LNCaP clone FGC (cell line): ENCODE data around the gene POLN.

Source experiments
- DNase-seq: peaks from one replicate; pipeline ENCODE4 v3.0.0-alpha.2; 2011; ENCODE audit warnings: low read depth
- H3K4me3 ChIP-seq: 2 replicates; pipeline ENCODE4 v1.5.1; 2011; ENCODE audit warnings: mild to moderate bottlenecking, low read depth, low read length, control low read depth
- TF ChIP-seq, protein P1 (sequence below): IDR thresholded peaks from 2 replicates; pipeline ENCODE4 v1.5.1; 2012; ENCODE audit warnings: mild to moderate bottlenecking; ENCODE audit not compliant: control insufficient read depth, insufficient read depth; ENCODE audit errors: extremely low read depth

The POLN gene

DNA sequence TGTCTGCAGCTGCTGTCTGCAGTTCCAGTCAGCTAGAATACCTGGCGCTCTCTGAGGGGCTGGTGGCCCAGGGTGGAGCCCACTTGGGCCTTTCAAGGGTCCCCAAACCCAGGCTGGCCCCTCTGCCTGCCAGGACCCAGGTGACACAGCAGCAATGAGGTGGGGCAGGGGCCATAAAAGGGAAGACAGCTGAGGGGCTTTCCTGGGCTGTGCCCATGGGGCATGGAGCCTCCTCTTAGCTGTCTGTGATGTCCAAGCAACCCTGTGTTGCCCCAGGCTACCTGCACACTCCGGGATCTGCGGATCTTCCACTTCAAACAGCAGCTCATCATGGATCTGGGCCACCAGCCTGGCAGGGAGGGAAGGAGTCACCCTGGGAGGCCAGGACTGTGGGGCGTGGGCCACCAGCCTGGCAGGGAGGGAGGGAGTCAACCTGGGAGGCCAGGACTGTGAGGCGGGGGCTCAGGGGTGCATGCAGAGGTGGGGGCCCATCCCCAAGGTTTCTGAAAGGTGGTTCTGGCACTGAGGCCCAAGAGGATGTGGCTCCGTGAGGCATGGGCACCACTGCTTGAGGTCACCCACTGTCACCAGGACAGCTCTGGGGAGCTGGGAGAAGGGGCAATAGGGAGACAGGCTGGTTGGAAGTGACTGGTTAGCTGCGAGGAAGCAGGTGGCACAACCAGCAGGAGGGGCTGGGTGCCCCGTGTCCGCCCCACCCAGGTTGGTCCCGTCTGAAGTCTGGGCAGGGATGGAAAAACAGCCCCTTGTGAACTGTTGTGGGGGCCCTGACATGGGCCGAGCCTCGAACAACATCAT lies 166.5 kb downstream of the POLN start:
- DNase-seq, result no peak
- no peak overlapping the region for H3K4me3 ChIP-seq
- TF ChIP-seq, protein P1, sequence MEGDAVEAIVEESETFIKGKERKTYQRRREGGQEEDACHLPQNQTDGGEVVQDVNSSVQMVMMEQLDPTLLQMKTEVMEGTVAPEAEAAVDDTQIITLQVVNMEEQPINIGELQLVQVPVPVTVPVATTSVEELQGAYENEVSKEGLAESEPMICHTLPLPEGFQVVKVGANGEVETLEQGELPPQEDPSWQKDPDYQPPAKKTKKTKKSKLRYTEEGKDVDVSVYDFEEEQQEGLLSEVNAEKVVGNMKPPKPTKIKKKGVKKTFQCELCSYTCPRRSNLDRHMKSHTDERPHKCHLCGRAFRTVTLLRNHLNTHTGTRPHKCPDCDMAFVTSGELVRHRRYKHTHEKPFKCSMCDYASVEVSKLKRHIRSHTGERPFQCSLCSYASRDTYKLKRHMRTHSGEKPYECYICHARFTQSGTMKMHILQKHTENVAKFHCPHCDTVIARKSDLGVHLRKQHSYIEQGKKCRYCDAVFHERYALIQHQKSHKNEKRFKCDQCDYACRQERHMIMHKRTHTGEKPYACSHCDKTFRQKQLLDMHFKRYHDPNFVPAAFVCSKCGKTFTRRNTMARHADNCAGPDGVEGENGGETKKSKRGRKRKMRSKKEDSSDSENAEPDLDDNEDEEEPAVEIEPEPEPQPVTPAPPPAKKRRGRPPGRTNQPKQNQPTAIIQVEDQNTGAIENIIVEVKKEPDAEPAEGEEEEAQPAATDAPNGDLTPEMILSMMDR, result no peak

DNA sequence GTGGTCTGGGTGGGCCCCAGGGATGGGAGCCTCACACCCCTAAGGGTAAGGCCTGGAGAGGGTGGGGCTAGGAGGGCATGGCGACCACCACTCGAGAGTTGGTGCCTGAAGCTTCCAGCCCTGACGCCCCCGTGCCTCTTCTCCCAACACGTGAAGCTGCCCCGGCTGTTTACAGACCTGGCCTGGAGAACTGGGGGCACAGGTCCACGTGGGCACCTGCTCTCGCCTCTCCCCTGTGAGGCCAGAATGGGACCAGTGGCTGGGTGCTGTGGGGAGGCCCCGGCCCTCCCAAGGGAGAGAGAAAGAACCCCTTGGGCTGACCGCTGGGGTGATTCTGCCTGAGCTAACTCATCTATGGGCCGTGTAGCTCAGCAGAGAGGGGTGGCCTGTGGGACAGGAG lies 167.3 kb downstream of the POLN start:
- TF ChIP-seq, protein P1, result no peak
- no peak for DNase-seq
- no peak overlapping the region for H3K4me3 ChIP-seq

DNA sequence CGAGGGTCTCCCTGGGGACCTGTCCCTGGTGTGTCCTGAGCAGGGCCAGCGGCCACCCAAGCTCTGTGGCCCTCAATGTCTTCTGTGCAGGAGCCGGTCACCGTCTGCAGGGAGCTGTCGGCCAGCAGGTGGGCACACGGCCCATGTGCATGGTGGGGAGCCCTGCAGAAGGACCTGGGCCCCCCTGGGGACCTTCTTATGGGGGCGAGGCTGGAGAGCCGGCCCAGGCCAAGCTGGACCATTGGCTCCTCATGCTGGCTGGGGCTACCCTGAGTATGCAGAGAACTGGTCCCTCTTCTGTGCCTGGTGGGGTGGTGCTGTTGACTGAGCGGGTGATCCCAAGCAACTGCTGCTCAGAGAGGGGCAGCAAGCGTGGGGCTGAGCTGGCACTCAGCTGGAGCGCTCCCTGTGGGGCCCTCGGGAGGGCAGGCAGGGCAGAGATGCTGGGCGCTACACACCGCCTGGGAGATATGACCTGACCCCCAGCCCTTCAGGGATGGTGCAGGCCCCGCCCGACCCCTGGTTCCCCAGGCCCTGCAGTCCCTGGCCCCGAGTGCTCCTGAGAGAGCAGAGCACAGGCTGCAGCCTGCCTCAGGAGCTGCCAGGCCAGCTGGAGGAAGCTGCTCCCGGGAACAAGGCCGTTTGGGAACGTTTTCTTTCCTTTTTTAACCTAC lies 168.0 kb downstream of the POLN start:
- no peak overlapping the region for H3K4me3 ChIP-seq
- TF ChIP-seq, protein P1, result no peak
- DNase-seq, result no peak

DNA sequence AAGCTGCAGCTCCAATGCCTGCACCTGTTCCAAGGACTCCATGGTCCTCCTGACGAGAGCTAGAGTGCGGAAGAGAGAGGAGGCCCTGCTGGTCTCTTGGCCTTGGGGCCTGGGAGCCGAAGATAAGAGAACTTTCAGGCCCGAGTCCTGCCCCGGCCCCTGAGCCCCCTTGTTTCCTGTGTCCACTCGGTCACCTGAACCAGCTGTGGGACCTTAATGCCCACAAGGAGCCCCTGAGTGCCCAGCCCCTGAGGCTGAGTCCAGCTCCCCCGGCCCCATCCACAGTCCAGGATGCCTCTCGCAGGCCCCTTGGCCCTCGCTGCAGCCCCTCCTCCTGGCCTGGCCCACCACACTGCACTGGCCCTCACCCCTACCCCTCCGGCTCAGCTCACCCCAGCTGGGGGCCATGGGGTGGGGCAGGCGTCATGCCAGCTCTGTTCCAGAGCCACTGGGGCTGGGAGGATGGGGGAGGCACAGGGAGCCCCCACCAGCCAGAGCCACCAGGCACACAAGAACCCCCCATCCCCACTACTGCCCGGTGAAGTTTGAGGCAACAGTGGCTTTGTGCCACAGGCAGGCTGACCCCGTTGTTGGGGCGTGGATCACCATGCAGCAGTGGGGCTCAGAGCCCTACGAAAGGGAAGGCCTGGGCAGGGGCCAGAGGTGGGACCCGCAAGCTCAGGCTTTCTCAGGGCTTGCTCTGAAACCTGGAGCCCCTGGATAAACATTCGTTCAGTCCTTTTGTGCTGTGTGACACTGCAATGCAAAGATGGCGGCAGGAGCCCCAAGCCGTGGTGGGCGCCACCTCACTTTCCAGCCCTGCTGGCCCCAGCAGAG lies 168.7 kb downstream of the POLN start:
- no peak overlapping the region for H3K4me3 ChIP-seq
- no peak for DNase-seq
- TF ChIP-seq, protein P1, result no peak

DNA sequence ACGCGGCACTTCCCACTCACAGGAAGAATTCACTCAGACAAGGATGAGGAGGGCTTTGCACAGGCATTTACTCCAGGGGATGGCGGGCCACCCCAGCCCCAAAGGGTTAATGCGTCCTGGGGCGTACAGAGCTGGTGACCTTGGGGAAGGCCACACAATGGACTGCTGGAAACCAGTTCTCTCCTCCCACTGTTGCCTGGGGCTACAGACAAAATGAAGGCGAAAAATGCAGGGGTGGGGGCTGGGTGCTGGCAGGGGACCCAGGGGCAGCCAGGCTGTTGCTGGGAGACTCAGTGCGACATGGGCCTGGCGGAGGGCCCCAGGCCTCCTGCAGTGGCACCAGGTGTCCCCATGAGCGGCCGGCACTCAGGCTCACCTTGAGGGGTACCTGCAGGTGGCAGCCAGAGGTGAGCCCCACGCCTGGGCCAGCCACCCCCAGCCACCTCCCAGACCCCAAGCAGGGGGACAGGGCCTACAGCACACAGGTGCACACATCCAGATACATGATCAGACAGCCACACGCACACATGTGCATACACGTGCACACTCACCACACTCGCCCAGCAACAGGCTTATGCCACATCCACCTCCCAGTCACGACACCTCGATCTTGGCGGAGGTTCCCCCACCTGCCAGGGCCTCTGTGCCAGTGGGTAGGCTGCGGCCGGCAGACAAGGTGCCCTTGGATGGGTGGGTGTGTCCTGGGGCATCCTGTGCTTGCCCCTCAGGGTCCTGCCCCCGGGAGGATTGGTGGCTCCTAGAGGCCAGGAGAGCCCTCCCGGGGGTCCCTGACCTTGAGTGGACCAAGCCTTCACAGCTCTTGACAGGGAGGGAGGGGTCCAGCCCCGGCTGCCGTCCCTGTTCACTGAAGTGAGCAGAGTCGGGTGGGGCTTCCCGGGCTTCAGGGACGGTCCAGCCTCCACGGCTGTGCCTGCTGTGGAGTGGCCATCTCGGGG lies 169.7 kb downstream of the POLN start:
- TF ChIP-seq, protein P1, result no peak
- DNase-seq, result no peak
- no peak overlapping the region for H3K4me3 ChIP-seq

DNA sequence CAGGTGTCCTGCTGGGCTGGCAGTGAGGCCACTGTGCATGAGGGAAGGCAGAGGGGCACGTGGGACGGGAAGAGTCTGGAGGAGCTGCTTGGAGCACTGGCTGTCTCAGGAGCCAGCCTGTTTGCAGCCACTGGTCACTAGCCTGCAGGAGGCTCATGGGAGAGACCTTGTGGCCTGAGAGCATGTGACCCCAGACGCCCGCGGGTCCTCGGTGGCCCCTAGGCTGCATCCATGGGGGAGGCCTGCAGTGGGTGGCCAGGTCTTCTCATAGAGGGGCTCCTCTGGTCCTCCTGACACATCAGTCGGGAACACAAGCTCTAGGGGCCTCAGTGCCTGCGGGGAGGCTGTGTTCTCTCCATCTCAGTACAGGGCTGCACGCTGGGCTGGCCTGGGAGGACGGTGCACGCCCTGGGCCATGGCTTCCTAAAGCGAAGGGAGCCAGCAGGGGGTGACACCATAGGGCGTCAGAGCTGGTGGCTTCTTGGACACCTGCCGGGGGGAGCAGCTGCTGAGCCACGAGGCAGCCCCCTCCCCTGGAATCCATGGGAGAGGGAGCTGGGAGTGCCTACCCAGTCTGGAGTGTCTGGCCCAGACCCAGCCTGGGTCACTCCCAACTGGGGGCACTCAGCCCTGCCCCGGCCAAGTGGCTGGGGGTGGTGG lies 170.5 kb downstream of the POLN start:
- TF ChIP-seq, protein P1, result no peak
- no peak overlapping the region for H3K4me3 ChIP-seq
- no peak for DNase-seq
